ENCODE results near the gene UPP1. TPM values are rescaled to one million over a fixed set of nuclear protein-coding genes. Genes with fewer than 3 reads are reported as not detected.
"Not testable (repeated sequence)": the region's sequence is repeated elsewhere in the genome, so short reads cannot be mapped to it uniquely, and the experiment has no call there.

Gene UPP1
- total RNA-seq, 1 experiment from 2014 or later, result 71.9 TPM

- H3K9me2 ChIP-seq (replicated peaks; ENCODE audit: low read length), result no peaks in the 10 kb centered on the region
- ATAC-seq (no peak), DNase-seq (no peak)
- no peaks in the 10 kb centered on the region for H3F3A ChIP-seq (ENCODE audit: low read length, unreplicated experiment)
- H3K79me2 ChIP-seq (ENCODE audit: low read length), result no peaks in the 10 kb centered on the region
- no peaks in the 10 kb centered on the region for H3K27me3 ChIP-seq (ENCODE audit: low read length)
- H4K20me1 ChIP-seq (ENCODE audit: low read length), result no peaks in the 10 kb centered on the region
- H3K4me1 ChIP-seq (ENCODE audit: insufficient read depth, low read length), result peaks cover 8% of the 10 kb centered on the region
- intact Hi-C loops (cut with micrococcal nuclease), result no loop called here
- ChIA-PET POLR2A (ENCODE audit: unreplicated experiment) (no interaction called here), CTCF (no interaction called here)
- H2AFZ ChIP-seq (ENCODE audit: low read length), result no peak overlapping the region
- no peak overlapping the region for H3K4me2 ChIP-seq (ENCODE audit: low read length)
- no TSS peak for BruUV-seq (replicated peaks)
- no peak overlapping the region for H3K4me3 ChIP-seq (ENCODE audit: low read length)
- no peak overlapping the region for H3K9ac ChIP-seq (ENCODE audit: low read length)
- H3K9me3 ChIP-seq (ENCODE audit: low read length), result no peaks in the 10 kb centered on the region
- TF ChIP-seq EZH2phosphoT487 (IDR thresholded peaks at IDR 0.05; ENCODE audit: borderline replicate concordance, low read length) (no peak), EZH2 (IDR thresholded peaks at IDR 0.05; ENCODE audit: low read length, unreplicated experiment) (no peak), CTCF (conservative IDR thresholded peaks at IDR 0.05; ENCODE audit: low read depth, low read length) (no peak)
- no peak overlapping the region for H3K27ac ChIP-seq (ENCODE audit: low read length)
- H3K36me3 ChIP-seq (ENCODE audit: low read depth, low read length), result no peaks in the 10 kb centered on the region
These were observed 27.0 kb downstream of the UPP1 start for GRCh38 chr7:48116043-48116442.

- H3K9me2 ChIP-seq (replicated peaks; ENCODE audit: low read length), result no peaks in the 10 kb centered on the region
- DNase-seq, result no peak
- TF ChIP-seq EZH2phosphoT487 (IDR thresholded peaks at IDR 0.05; ENCODE audit: borderline replicate concordance, low read length) (no peak), EZH2 (IDR thresholded peaks at IDR 0.05; ENCODE audit: low read length, unreplicated experiment) (no peak), CTCF (conservative IDR thresholded peaks at IDR 0.05; ENCODE audit: low read depth, low read length) (no peak)
- no peak for ATAC-seq
- no peak overlapping the region for H3K27ac ChIP-seq (ENCODE audit: low read length)
- H3K9me3 ChIP-seq (ENCODE audit: low read length), result no peaks in the 10 kb centered on the region
- no peaks in the 10 kb centered on the region for H3K4me1 ChIP-seq (ENCODE audit: insufficient read depth, low read length)
- no peak overlapping the region for H3K4me3 ChIP-seq (ENCODE audit: low read length)
- intact Hi-C loops (cut with micrococcal nuclease), result no loop called here
- H3F3A ChIP-seq (ENCODE audit: low read length, unreplicated experiment), result no peaks in the 10 kb centered on the region
- H4K20me1 ChIP-seq (ENCODE audit: low read length), result no peaks in the 10 kb centered on the region
- H2AFZ ChIP-seq (ENCODE audit: low read length), result no peak overlapping the region
- H3K79me2 ChIP-seq (ENCODE audit: low read length), result no peaks in the 10 kb centered on the region
- H3K9ac ChIP-seq (ENCODE audit: low read length), result no peak overlapping the region
- H3K27me3 ChIP-seq (ENCODE audit: low read length), result no peaks in the 10 kb centered on the region
- CTCF ChIA-PET, result no interaction called here
- H3K36me3 ChIP-seq (ENCODE audit: low read depth, low read length), result no peaks in the 10 kb centered on the region
- POLR2A ChIA-PET (ENCODE audit: unreplicated experiment), result no interaction called here
- BruUV-seq (replicated peaks), result no TSS peak
- H3K4me2 ChIP-seq (ENCODE audit: low read length), result no peak overlapping the region
These were observed 29.0 kb downstream of the UPP1 start for GRCh38 chr7:48118041-48118440.

GRCh38 chr7:48120536-48120935 is 31.5 kb downstream of the UPP1 start:
- H4K20me1 ChIP-seq (ENCODE audit: low read length); DNase-seq; H3F3A ChIP-seq (ENCODE audit: low read length, unreplicated experiment); H3K79me2 ChIP-seq (ENCODE audit: low read length); H3K27ac ChIP-seq (ENCODE audit: low read length); H3K9ac ChIP-seq (ENCODE audit: low read length); H3K9me2 ChIP-seq (replicated peaks; ENCODE audit: low read length); BruUV-seq (replicated peaks); H3K4me1 ChIP-seq (ENCODE audit: insufficient read depth, low read length); H3K4me2 ChIP-seq (ENCODE audit: low read length); H2AFZ ChIP-seq (ENCODE audit: low read length); POLR2A ChIA-PET (ENCODE audit: unreplicated experiment); H3K36me3 ChIP-seq (ENCODE audit: low read depth, low read length); H3K27me3 ChIP-seq (ENCODE audit: low read length); H3K4me3 ChIP-seq (ENCODE audit: low read length); ATAC-seq; H3K9me3 ChIP-seq (ENCODE audit: low read length); intact Hi-C loops (cut with micrococcal nuclease): not testable (repeated sequence)
- CTCF ChIA-PET, result interaction anchor here (0.5 to 0.6 kb wide), 2 partner anchors 10 to 92 kb away, joined by 3 to 4 read pairs; no protein-coding TSS in a partner anchor

Measured in PC-3 (cell line).